Stimulated activated CD8-positive, alpha-beta memory T cell treated with anti-CD3 and anti-CD28 coated beads, Interleukin-15, amount 100 ng/mL, for 24 hours (primary cell): ENCODE results near the gene NEK9.
"Not testable (repeated sequence)": the region's sequence is repeated elsewhere in the genome, so short reads cannot be mapped to it uniquely, and the experiment has no call there.

Source experiments
- DNase-seq: peaks from one replicate; pipeline ENCODE4 v3.0.0-alpha.2; 2020; ENCODE audit warnings: low read depth

The NEK9 gene

DNA sequence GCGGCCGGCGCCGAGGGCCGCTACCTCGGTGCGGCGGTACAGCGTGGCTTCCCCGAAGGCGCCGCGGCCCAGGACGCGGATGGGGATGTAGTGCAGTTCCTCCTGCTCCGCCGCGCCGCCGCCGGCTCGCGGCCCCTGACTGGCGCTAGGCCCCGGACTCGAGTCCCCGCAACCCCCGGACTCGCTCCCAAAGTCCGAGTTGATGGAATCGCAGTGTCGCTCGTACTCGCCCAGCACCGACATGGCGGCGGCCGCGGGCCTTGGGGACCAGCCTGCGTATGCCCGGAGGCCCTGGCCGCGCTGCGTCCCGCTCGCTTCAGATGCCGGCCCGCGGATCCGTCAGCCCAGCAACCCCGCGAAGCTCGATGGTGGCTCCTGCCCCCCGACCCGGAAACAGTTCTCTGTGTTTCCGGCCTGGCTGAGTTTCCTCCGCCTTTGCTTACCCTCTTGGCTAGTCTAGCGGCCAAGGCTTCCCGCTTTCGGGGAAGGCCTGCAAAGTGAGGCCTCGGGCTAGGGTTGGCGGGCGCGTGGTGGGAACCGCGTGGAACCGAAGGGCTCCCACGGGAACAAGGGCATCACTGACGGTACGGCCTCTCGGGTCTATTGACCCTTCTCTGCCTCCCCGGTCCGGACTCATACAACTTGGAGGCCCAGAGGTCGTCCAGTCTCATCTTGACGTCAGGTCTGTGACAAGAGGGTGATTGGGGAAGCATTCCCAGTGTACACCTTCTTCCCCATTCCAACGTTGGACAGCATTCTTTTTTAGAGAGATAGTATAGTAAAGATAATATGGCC, at the start of gene NEK9:
TSS of gene NEK9 (minus strand) at position 370 of the 795 bp plus-strand sequence. CDS start at position 243, 127 bp downstream.
- peak; percentile 77 for DNase-seq

GRCh38 chr14:75176142-75176820, 49.4 kb upstream of the NEK9 start, which contains the start of gene TMED10:
TMED10 (minus strand) TSS chr14:75176612; CDS start chr14:75176579, 33 bp downstream.
- DNase-seq, result peak; percentile 69

- DNase-seq, result no peak
Observed at GRCh38 chr14:75175677-75176141, 48.9 kb upstream of the NEK9 start.

- DNase-seq, result no peak
Observed at GRCh38 chr14:75174066-75174465, 47.2 kb upstream of the NEK9 start.

DNA sequence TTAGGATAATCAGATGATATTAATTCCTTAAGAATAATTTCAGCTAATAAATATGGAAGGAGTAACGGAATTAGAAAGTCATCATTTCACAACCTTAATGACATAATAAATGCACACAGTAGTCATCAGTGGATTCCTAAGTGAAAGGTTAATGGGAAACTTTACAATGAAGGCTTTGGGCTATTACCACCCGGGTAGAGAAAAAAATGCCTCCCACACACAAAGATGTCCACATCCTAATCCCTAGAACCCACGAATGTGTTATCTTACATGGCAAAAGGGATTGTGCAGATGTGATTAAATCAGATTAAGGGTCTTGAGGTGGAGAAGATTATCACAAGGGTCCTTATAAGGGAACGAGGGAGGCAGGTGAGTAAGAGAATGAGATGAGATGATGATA, 43.9 kb upstream of the NEK9 start:
- DNase-seq, result no peak

GRCh38 chr14:75168586-75169335, 41.9 kb upstream of the NEK9 start:
- DNase-seq, result no peak

GRCh38 chr14:75167325-75167724, 40.5 kb upstream of the NEK9 start:
- no peak for DNase-seq

GRCh38 chr14:75165586-75166391, 38.9 kb upstream of the NEK9 start:
- DNase-seq, result no peak

DNA sequence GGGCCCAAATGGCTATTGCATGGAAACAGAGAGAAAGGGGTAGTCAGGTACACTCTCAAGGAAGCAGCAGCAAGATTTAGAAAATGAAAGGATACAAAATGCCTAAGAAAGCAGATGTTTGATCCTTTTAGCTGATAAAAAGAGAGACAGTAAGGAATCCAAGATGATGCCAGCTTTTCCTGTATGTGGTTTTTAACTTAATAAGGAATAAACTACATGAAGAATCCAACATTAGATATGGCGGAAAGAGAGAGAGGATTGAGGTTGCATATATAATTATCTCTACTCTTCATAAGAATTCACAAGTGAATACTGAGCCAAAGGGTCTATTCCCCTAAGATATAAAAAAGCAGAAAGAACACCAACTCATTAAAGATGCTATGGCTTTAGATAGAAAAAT, 38.0 kb upstream of the NEK9 start:
- DNase-seq, result no peak

- no peak for DNase-seq
Observed at GRCh38 chr14:75163677-75164076, 36.8 kb upstream of the NEK9 start.

DNA sequence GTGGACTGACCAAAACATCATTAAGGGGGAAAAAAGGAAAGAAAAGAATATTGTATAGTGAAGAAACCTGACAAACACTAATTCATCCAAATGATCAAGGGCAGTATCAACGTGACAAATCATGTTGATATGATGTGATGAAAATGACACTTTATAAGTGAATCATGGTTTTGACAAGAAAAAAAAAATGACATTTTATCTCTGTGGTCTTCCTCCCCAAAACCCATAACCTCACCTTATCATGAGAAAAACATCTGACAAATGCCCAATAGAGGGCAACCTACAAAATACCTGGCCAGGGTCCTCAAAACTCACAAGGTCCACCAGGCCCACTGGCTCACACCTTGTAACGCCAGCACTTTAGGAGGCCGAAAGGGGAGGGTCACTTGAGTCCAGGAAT, 35.8 kb upstream of the NEK9 start:
- DNase-seq, result no peak

DNA sequence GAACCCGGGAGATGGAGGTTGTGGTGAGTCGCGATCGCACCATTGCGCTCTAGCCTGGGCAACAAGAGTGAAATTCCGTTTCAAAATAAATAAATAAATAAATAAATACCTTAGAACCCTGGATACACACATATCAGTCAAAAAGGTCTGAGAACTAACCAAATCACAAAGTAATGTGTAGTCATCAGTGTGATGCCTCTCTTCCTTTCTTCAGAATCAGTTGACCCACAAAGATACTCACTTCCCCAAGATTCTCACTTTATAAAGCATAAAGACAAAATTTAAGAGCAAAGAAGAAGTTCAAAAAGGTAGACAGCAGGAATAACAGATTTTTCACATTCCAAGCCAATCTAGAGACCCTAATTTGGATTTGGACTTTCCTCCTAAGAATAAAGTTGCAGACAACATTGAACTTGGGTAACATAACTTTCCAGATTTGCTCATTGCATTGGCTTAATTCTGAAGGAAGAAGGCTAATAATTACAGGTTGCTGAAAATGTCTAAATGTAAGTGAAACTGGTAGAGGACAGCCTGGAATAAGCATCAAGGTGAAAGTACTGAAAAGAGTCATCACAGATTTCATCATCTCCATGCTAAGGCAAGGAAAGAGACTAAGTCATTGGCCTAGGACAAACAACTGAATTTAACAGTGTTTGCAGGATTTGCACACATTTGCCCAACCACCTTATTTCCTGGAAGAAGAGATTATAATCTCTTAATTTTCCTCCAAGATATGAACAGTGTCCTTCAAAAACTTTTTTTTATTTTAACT, 32.2 kb upstream of the NEK9 start:
- DNase-seq, result no peak

- DNase-seq, result no peak
Observed at GRCh38 chr14:75156901-75157300, 30.1 kb upstream of the NEK9 start.

GRCh38 chr14:75156111-75156510, 29.3 kb upstream of the NEK9 start:
- no peak for DNase-seq

GRCh38 chr14:75155169-75155568, 28.3 kb upstream of the NEK9 start:
- no peak for DNase-seq

DNA sequence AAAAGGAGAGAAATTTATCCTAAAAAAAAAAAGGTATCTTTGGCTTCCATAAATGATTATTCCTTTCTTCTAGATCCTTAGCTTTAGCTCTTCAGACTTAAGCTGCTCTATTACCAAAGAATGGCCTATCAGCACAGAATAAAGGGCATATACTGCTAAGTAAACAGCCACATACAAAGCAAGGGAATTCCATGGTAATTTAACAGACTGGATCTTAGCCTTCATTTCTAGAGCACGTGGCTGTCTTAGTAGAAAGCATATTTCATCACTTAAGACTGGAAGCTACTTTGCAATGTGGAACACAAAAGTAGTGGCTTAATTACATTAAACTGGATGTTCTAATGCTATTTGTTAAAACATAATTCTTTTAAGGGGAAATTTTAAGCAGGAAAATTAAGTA, 26.4 kb upstream of the NEK9 start:
- DNase-seq, result no peak

DNA sequence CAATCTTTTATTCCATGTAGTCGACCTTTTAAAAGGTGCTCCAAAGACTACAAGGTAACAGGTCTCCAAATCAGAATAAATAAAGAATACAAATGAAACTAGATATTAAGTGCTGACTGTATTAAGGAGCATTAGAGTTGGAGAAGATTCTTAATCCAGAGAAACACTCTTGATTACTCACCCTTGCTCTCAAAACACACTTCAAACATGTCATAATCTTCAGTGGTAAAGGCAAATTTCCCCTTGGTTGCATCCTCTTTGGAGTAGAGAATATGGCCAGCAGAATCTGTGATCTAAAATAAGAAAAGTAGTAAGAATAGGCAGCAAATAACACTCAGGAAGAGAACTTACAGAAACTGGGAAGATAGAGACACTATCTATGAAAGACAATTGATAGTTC, 25.0 kb upstream of the NEK9 start:
- no peak for DNase-seq

DNA sequence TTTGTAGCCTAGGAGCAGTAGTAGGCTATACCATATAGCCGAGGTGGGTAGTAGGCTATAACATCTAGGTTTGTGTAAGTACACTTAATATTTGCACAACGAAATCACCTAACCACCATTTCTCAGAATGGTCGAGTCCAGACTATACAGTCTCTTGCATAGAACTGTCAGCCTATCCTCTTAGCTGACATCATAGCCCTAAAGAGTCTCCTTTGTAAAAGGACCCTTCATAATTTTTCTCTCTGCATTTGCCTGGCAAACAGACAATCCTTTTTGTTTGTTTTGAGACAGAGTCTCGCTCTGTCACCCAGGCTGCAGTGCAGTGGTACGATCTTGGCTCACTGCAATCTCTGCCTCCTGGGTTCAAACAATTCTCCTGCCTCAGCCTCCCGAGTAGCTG, 23.8 kb upstream of the NEK9 start:
- DNase-seq, result not testable (repeated sequence)

DNA sequence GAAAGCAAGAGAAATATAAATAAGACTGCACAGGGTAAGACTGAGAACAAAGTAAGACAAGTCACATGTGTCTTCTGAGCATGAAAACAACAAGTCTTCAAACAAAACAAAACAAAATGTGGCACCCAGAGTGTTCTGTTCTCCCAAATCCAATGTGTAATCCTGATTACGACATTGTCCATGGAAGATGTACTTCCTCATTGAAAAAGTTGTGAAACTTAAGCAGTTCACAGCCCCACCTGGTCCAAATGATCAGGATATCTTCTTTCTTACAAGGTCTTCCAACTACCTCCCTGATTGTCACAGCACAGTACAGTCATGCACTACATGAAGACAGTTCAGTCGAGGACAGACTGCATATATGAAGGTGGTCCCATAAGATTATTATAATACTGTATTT, 23.3 kb upstream of the NEK9 start:
- DNase-seq, result no peak

GRCh38 chr14:75147423-75148071, 20.7 kb upstream of the NEK9 start:
- DNase-seq, result no peak
